Lower leg skin (tissue), 3 donors: ENCODE measurements around the gene FAM240B.

Experiments
- CTCF ChIP-seq, 3 donors: fragments of 450-650 bp; IDR thresholded peaks; one replicate each; pipeline ENCODE4 v1.5.1; 2016; ENCODE audit warnings: antibody characterized with exemption in 3 of 3, mild to moderate bottlenecking in 3 of 3, moderate library complexity in 2 of 3
- POLR2A ChIP-seq, 2 donors: fragments of 450-650 bp; IDR thresholded peaks; one replicate each; pipeline ENCODE4 v1.6.1; 2016 to 2017; ENCODE audit warnings: antibody characterized with exemption in 2 of 2, mild to moderate bottlenecking in 1 of 2, moderate library complexity in 1 of 2

- TF ChIP-seq CTCF (IDR thresholded peaks at IDR 0.05) (no peak), POLR2A (IDR thresholded peaks at IDR 0.05) (no peak)
These were observed 22.9 kb downstream of the FAM240B start for GRCh38 chr9:38696999-38697398.
